HG02981 (cell line): ENCODE results near the gene SAPCD2.

Source experiments
- ATAC-seq: cut with Tn5 transposase; IDR thresholded peaks from one replicate; pipeline ENCODE4 v1.9.1; 2021; ENCODE audit warnings: mild to moderate bottlenecking, moderate library complexity; ENCODE audit not compliant: unreplicated experiment

Gene SAPCD2

DNA sequence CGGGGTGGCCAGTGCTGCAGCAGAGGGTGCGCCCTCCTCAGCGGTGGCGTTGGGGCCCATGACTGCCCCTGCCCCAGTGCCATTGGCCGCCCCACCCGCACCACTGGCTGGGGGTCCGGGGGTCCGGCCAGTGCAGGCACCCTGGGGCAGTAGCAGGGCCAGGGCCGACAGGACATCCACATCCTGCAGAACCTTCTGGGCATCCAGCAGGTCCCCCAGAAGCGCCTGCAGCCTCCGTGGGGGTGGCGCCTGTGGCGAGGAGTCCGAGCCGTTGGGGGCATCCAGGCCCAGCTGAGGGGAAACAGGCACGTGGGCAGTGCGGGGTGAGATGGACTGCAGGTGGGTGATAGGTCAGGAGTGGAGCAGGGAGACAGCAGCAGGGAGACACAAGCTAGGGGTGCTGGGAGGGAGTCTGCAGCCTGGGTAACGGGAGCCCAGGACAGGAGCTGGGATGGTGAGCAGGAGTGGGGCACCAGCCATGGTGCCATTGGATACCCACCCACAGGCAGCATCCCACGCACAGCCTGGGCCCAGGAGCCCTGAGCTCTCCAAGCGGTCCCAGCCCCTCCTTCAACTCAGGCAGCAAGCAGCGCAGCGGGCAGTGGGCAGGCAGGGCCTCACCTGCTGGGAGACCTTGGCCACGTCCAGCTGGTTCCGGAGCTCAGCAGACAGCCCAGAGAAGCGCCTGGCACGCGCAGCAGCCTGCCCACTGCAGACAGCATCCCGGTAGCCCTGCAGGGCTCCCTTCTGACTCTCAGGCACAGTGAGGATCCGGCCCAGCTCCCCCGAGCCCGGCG, 49.4 kb downstream of the SAPCD2 start:
- no peak for ATAC-seq

DNA sequence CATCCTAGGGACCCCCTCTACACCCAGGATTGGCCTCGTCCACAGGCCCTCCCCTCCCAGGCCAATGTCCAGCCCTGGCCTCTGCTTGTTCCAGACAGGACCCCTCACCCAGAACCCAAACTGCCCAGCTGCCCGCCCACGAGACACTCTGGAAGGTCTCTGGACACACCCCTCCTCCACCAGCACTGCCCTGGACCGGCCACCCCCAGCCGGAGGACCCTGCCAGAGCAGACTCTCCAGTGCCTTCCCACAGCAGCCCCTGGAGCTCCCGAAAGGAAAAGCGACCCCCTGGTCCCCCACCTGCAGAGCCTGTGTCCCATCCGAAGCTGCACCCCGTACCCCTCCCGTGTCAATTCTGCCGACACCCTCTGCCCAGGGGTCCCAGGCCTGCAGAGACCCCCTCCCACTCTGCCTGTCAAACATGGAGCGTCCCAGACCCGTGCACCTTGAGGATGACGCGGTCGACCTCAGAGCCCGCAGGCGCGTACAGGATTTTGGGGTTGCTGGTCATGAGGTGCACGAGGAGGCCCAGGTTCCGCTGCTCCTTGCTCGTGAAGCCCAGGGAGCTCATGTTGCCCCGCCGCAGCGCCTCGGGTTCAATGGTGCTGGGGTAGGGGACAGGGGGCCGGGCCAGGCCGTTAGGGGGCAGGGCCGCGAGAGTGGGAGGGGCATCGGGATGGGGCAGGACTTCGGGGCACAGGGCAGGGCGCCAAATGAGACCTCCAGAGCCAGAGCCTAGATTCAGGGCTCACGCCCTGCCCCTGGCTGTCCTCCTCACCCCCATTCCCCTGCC, 50.3 kb downstream of the SAPCD2 start:
- ATAC-seq: no peak

DNA sequence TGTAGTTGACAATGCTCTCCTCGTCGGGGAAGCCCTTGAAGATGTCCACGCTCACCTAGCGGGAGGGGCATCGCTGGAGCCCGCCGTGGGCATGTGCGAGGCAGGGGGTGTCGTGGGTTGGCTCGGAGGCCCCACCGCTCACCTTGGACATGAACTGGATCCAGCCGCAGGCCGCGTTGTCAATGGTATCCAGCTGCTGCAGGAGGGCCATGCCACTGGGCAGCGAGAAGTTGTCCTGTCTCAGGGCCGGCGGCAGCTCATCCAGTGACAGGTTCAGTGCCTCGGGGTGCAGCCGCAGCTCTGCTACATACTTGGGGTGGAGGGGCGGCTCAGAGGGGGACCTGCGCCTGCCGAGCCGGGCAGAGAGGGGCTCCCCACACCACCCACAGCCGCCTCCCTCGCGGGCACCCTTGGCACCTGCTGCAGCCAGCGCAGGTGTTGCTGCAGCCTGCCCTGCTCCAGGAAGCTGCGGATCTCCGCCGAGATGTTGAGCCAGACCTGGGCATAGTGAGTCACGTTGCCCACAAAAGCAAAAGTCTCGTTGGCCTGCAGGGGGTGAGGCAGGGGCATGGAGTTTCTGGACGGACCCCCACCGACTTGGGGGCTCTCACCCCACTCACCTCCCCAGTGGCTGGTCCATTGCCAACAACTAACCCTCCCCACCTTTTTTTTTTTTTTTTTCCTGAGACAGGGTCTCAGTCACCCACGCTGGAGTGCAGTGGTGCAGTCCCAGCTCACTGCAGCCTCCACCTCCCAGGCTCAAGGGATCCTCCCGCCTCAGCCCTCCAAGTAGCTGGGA, 51.4 kb downstream of the SAPCD2 start:
- no peak for ATAC-seq

DNA sequence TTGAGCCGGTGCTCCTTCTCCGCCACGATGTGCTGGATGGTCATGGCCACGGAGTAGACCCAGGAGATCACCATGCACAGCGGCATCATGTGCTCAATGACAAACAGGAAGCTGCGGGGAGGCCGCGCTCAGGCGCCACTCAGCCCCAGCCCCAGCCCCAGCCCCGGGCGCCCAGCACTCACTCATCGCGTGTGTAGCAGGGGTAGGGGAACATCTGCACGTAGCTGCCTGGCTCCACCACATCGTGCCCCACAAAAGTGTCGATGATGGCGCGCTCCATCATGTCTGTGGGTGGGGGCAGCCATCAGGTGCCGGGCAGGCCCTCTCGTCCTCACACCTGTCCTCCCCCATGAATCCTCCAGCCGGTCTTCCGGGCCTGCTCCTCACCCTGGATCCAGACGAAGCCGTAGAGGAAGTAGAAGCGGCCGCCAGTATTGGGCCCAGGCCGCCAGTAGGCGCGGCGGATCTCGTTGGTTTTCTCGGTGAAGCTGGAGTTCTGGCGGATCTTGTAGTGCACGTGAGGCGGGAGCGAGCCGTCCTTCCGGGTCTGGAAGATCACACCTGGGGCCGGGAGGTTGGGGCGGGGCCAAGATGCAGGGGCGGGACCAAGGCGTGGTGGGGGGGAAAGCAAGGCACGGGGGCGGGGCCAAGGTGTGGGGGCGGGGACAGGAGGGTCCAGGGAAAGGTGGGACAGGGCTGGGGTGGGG, 52.4 kb downstream of the SAPCD2 start:
- no peak for ATAC-seq

DNA sequence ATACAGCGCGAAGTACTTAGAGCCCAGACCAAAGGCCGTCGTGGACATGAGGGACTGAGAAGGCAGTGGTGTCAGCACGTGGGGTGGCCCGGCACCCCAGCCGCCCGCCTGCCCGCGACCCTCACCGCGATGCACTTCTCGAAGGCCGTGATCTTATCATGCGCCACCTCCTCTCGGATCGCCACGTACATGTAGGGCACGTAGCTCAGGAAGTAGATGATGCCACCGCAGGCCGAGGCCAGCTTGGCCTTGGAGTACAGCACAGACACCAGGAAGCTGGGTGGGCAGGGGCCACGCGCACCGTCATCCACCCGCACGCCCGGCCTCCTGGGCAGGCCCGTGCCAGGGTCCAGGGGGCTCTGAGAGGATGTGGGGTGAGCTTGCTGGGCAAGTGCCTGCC, 53.3 kb downstream of the SAPCD2 start:
- ATAC-seq: no peak

DNA sequence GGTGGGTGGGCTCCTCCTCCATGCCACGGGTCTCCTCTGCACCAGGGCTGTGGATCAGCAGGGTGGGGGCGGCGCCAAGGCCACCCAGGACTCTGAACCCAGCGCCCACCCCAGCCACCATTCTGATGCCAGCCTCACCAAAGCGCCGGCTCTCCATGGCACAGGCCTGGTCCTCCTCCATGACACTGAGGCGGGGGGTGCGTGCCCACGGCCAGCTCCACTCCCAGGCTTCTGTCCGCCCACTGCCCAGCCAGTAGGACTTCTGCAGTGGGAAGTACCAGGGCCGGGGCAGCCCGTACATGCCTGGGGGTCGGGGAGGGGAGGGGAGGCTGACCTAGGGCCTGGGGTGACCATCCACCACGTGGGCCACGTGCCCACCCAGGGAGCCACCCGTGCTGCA, 53.9 kb downstream of the SAPCD2 start:
- ATAC-seq: no peak

DNA sequence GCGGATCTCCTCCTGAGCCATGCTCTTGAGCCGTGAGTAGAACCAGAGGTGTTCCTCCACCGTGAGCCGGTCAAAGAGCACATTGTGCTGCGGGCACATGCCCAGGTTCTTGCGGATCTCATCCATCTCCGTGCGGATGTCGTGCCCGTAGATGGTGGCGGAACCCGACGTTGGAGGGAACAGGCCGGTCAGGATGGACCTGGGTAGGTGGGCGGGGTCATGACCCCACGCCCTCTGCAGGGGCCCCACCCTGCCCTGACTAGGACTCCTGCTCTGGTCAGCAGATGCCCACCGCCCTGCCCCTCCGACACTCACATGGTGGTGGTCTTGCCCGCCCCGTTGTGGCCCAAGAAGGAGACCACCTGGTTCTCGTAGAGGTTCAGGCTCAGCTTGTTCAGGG, 54.4 kb downstream of the SAPCD2 start:
- ATAC-seq: no peak

DNA sequence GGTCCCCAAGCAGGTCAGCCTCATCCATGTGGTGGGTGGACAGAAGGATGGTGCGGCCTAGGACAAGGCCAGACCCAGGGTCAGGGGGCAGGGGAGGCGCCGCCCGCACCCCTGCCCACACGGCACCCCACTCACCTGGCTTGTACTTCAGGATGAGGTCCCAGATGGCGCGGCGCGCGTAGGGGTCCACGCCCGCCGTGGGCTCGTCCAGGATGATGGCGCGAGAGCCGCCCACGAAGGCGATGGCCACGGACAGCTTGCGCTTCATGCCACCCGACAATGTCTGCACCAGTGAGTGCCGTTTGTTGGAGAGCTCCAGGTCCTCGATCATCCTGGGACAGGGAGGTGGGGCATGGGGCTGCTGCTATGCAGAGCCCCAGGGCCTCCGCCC, 54.8 kb downstream of the SAPCD2 start:
- ATAC-seq: no peak

DNA sequence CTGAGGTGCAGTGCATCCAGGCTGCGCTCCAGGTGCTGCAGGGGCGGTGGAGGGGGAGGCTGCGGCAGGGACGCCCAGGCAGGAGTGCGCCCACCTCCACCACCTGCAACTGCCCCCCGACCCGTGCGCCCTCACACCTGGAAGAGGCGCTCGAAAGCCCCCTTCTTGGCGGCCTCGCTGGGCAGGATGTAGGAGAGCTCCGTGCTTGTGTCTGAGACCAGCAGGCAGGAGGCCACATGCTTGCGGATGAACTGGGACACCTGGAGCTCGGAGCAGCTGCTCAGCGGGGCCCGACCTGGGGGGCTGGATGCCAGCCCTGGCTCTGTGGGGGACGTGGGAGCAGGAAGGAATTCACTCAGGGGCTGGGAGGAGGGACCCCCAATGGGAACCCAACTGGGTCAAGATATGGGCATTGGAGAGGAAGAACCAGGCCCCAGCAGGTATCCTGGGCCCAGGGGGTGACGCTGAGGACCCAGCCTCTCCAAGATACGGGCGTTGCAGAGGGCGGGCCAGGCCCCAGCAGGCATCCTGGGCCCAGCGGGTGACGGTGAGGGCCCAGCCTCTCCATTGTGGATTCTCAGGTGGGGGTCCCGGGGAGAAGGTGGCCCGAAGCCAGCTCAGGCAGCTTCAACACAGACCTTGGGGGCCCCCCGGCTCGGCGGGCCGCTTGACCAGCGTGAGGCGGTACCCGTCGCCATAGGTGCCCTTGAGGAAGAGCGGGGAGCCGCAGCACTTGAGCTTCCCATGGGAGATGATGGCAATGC, 55.4 kb downstream of the SAPCD2 start:
- no peak for ATAC-seq

DNA sequence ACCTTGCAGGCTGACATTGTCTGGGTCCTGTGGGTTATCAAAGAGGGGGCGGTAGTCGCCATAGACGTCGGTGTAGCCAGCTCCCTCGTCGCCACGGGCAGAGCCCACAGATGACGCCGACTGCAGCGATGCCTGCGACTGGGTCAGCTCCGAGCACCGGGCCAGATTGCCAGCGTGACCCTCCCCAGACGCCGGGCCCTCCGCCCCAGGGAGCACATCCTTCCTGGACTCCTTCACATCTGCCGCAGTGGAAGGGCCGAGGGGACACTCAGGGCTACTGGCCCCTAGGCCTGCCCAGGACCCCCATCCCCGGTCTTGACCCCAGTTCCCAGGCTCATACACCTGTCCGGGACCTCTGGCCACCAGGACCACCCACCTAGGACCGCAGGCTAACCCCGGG, 56.2 kb downstream of the SAPCD2 start:
- no peak for ATAC-seq

DNA sequence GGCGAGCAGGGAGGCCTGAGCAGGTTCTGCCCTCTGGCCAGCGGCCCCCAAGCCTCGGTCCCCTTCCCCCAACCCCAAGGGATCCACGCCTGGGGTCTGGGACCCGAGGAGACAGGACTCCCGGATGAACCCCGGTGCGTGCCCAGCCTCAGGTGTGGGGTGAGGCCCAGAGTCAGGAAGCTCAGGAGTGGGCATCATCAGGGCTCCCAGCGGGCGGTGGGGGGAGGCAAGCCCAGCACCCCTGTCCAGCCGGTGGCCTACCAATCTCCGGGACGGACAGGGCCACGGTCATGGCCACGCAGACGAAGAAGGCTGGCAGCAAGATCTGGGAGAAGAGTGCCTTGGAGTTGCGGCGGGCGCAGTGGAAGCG, 56.8 kb downstream of the SAPCD2 start:
- no peak for ATAC-seq

DNA sequence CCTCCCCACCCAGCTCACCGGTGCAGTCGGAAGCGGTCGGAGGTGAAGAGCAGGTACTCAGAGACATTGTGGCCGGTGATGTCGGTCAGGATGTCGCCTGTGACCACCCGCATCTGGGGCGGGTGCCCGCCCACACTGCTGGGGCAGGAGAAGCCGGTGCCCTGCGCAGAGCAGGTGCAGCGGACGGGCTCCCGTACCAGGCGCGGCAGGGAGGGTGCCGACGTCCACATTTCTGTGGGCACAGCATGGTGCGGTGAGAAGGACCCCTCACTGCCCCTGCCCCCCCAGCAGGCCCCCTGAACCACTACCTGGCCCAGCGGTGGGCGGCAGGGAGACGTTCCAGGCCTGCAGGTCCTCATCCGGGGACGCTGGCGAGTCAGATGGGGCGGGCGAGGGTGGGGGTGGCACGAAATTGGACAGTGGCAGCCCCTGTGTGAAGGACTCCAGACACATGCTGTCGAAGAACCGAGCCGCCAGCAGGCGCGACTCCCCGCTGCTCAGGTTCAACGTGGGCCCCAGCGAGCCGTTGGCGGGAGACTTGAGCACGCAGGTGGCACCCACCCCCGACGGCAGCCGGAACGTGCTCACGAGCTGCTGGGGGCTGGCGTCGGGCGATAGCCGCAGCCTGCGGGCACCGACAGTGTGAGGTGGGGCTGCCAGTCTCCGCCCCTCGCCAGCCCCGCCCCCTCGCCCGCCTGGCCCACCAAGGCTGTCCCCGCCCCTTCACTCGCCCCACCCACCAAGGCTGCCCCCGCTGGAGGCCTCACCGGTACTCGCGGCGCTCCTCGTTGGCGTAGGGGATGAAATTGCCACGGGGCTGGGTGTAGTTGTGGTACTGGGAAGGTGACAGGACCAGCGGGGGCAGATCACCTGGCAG, 57.4 kb downstream of the SAPCD2 start:
- ATAC-seq: no peak
